Subcutaneous abdominal adipose tissue (tissue), 5 donors: ENCODE data around the gene TTC12.

Source experiments
- H3K27ac ChIP-seq: one replicate; pipeline ENCODE4 v1.7.0; 2013; ENCODE audit warnings: low read depth, mild to moderate bottlenecking, inconsistent platforms, low read length, moderate library complexity
- H3K27me3 ChIP-seq, 5 donors: one replicate each; pipeline ENCODE4 v1.7.0; 2013; ENCODE audit warnings: low read length in 5 of 5, inconsistent platforms in 1 of 5; ENCODE audit not compliant: control insufficient read depth in 5 of 5, insufficient read depth in 4 of 5
- H3K36me3 ChIP-seq, 5 donors: one replicate each; pipeline ENCODE4 v1.7.0; 2013; ENCODE audit warnings: low read length in 5 of 5; ENCODE audit not compliant: control insufficient read depth in 5 of 5, insufficient read depth in 5 of 5
- H3K4me1 ChIP-seq, 5 donors: one replicate each; pipeline ENCODE4 v1.7.0; 2013; ENCODE audit warnings: low read length in 5 of 5, mild to moderate bottlenecking in 3 of 5, moderate library complexity in 1 of 5; ENCODE audit not compliant: control insufficient read depth in 5 of 5, insufficient read depth in 5 of 5
- H3K4me3 ChIP-seq, 5 donors: one replicate each; pipeline ENCODE4 v1.7.0; 2013; ENCODE audit warnings: low read length in 5 of 5, low read depth in 1 of 5
- H3K9ac ChIP-seq, 5 donors: one replicate each; pipeline ENCODE4 v1.7.0; 2013; ENCODE audit warnings: low read length in 5 of 5, mild to moderate bottlenecking in 4 of 5, moderate library complexity in 3 of 5
- H3K9me3 ChIP-seq, 5 donors: one replicate each; pipeline ENCODE4 v1.7.0; 2013; ENCODE audit warnings: low read length in 5 of 5; ENCODE audit not compliant: control insufficient read depth in 5 of 5
- donor health status: healthy.
- donor health status: healthy.
- donor health status: healthy.
- donor health status: healthy.
- donor health status: healthy.

Gene TTC12, protein sequence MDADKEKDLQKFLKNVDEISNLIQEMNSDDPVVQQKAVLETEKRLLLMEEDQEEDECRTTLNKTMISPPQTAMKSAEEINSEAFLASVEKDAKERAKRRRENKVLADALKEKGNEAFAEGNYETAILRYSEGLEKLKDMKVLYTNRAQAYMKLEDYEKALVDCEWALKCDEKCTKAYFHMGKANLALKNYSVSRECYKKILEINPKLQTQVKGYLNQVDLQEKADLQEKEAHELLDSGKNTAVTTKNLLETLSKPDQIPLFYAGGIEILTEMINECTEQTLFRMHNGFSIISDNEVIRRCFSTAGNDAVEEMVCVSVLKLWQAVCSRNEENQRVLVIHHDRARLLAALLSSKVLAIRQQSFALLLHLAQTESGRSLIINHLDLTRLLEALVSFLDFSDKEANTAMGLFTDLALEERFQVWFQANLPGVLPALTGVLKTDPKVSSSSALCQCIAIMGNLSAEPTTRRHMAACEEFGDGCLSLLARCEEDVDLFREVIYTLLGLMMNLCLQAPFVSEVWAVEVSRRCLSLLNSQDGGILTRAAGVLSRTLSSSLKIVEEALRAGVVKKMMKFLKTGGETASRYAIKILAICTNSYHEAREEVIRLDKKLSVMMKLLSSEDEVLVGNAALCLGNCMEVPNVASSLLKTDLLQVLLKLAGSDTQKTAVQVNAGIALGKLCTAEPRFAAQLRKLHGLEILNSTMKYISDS

DNA sequence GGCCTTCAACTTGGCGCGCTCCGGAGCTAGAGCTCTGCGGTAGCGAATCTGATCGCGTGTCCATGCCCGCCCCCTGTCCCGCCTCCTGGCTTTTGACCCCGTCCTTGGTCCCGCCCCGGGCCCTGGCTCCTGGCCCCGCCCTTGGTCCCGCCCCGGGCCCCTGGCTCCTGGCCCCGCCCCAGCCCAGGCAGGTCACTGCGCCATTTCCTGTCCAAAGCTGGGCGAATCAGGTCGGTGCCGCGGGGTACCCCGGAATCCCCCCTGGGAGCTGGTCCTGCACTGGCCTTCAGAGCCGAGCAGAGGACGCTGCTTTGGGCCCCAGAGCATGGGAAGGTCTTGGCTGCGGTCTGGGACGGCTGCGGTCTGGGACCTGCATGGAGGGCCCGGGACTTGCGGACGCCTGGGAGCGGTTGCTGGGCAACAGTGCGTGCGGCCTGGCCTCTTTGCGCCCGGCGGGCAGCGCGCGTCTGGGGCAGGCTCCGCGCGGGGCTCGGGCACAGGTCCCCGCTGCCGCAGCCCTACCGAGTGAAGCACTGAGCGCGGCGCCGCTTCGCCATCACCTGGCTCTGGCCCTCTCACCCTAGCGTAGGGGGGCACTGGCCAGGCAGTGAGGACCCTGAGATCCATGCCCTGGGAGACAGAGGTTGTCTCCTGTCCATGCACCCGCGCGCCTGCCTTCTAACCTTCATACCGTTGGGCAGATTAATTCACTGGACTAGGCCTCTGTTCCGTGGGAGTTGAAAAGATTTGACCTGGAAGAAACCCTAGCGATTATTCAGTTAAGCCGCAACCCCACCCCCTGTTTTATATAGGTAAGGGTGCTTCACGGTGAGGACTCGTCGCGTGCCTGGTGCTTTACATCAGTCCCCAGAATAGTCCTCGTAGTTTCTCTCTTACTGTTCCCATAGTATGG, at the start of gene TTC12:
Gene TTC12 (plus strand): TSS at position 195 of the 913 bp plus-strand sequence. CDS start 1,675 bp downstream, outside the sequence.
- Histone ChIP-seq H3K9me3 (no peaks in the 10 kb centered on the region), H3K9ac (peak within 1 kb of the TSS; percentile 29 to 84 (median 75)), H3K4me1 (peaks cover 0 to 22% (median 16%) of the 10 kb centered on the region in 5 donors), H3K27ac (peak within 1 kb of the TSS; percentile 80), H3K36me3 (peaks cover 0 to 5% (median 3%) of the 10 kb centered on the region in 5 donors), H3K4me3 (peak within 1 kb of the TSS; percentile 73 to 88 (median 84)), H3K27me3 (no peaks in the 10 kb centered on the region)

DNA sequence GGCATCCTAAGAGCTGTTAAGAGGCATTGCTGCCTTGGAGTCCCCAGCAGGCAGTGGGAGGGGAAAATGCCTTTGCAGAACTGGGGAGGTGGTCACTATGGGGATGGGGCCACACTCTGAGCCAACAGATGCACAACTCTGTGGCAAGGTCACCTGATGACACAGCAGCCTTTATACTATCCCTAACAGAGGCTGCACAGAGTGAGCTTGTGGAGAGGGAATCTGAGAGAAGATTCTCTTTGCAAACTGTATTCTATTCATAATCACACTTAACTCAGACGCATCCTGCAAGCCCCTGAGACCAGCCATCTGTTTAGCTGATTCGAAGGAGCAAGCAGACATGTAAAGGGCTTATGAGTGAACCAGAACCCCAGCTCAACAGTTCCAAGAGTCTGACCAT, 49.0 kb upstream of the TTC12 start:
- Histone ChIP-seq H3K27ac (no peak overlapping the region), H3K27me3 (peaks cover 0 to 5% (median 0%) of the 10 kb centered on the region in 5 donors), H3K9me3 (no peaks in the 10 kb centered on the region), H3K4me3 (no peak overlapping the region), H3K9ac (no peak overlapping the region), H3K36me3 (no peaks in the 10 kb centered on the region), H3K4me1 (no peaks in the 10 kb centered on the region)

DNA sequence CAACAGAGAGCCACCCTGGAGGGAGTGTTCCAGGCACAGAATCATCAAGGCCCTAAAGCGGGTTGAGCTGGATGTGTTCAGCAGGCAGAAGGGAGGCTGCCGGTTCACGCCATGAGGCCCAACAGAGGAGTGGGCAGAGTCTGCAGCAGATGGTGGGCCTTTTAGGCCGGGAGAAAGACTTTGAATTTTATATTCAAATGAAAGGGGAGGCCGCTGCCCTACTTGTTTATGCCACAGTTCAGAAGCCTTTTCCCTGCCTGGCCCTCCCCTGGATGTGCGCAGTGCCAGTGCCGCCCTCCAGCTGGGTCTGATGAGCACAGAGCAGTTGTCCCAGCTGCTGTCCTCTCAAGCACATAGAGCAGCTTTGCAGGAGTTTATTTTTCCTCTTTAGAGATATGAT, 46.9 kb upstream of the TTC12 start:
- no peaks in the 10 kb centered on the region for H3K36me3 ChIP-seq
- no peaks in the 10 kb centered on the region for H3K9me3 ChIP-seq
- peaks cover 0 to 5% (median 0%) of the 10 kb centered on the region in 5 donors for H3K27me3 ChIP-seq
- H3K9ac ChIP-seq = no peak overlapping the region
- no peak overlapping the region for H3K27ac ChIP-seq
- H3K4me1 ChIP-seq = no peaks in the 10 kb centered on the region
- no peak overlapping the region for H3K4me3 ChIP-seq

DNA sequence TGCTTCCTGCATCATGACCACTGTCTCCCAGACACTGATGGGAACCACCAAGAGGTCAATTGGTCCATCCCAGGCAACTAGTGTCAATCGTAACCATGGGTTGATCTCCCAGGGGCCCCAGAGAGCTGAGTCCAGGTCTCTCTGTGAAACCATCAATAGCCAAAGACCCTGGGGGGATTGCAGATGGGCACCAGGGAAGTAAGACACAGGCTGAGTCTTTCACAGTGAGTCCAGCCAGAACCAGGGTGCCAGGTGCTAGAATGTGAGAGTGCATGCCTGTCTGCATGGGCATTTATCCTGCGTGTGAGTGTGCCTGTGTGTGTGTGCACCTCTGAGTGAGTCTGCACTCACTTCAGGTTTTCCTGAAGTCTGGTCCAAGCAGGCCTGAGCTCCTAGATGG, 45.3 kb upstream of the TTC12 start:
- Histone ChIP-seq H3K9me3 (no peaks in the 10 kb centered on the region), H3K4me3 (no peak overlapping the region), H3K36me3 (no peaks in the 10 kb centered on the region), H3K27me3 (peaks cover 0 to 5% (median 0%) of the 10 kb centered on the region in 5 donors), H3K9ac (no peak overlapping the region), H3K4me1 (no peaks in the 10 kb centered on the region), H3K27ac (no peak overlapping the region)

DNA sequence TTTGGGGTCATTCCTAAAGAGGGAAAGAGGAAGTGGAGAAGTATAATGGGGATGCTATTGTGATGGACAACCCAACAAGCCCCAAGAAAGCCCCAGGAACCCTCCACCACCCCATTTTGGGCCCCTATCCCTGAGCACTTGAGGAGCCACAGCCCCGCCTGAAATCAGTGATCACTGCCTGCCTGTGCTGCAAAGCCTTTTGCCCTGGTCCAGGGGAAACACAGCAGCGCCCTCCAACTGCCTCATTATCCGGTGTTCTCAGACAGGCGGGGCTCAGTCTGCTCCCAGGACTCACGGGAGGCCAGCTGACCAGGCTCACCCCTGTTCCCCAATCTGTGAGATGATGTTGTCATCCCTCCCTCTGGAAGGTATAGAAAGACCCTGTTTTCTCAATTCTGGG, 44.7 kb upstream of the TTC12 start:
- H3K27ac ChIP-seq = no peak overlapping the region
- no peaks in the 10 kb centered on the region for H3K9me3 ChIP-seq
- H3K4me1 ChIP-seq = no peaks in the 10 kb centered on the region
- no peak overlapping the region for H3K9ac ChIP-seq
- H3K36me3 ChIP-seq = no peaks in the 10 kb centered on the region
- H3K27me3 ChIP-seq = peaks cover 0 to 2% (median 0%) of the 10 kb centered on the region in 5 donors
- no peak overlapping the region for H3K4me3 ChIP-seq

DNA sequence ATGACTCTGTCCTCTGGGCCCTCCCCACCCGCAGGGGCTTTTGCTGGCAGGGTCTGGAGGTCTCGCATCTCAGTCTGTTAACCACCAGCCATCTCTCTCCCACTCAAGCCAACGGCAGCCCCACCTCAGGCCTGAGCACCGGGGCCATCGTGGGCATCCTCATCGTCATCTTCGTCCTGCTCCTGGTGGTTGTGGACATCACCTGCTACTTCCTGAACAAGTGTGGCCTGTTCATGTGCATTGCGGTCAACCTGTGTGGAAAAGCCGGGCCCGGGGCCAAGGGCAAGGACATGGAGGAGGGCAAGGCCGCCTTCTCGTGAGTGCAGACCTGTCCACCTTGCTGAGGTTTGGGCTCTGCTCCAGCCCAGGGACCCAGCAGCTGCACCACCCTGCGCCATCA, 44.3 kb upstream of the TTC12 start:
- Histone ChIP-seq H3K9ac (no peak overlapping the region), H3K36me3 (no peaks in the 10 kb centered on the region), H3K9me3 (no peaks in the 10 kb centered on the region), H3K4me3 (no peak overlapping the region), H3K27me3 (peaks cover 0 to 3% (median 0%) of the 10 kb centered on the region in 5 donors), H3K4me1 (no peaks in the 10 kb centered on the region), H3K27ac (no peak overlapping the region)

DNA sequence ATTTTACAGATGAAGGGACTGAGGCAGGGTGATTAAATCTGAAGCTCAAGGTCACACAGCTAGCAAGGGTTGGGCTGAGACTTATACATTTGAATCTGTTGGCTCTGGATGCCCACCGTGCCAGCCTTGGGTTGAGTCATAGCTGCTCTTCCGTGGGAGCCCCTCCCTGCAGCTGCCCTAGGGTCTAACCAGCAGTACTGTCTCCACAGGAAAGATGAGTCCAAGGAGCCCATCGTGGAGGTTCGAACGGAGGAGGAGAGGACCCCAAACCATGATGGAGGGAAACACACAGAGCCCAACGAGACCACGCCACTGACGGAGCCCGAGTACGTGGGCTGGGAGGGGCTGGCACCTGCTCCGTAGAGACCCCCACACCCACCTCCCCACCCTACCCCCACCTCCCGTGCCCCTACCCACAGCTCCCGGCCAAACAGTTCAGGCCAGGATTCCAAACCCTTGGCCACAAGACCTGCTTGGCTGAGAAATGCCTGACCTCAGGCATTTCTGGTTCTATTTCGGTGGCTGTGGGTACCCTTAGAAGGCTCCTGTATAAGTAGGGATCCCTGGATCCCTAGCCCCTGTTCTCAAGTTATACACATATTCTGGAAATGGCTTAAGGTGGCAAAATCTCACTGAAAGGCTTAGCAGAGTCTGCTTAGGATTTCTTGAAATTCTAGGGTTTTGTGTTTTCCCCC, 42.7 kb upstream of the TTC12 start:
- no peak overlapping the region for H3K9ac ChIP-seq
- no peaks in the 10 kb centered on the region for H3K9me3 ChIP-seq
- H3K36me3 ChIP-seq = no peaks in the 10 kb centered on the region
- peaks cover 0 to 3% (median 0%) of the 10 kb centered on the region in 5 donors for H3K27me3 ChIP-seq
- H3K27ac ChIP-seq = no peak overlapping the region
- no peak overlapping the region for H3K4me3 ChIP-seq
- H3K4me1 ChIP-seq = no peaks in the 10 kb centered on the region

DNA sequence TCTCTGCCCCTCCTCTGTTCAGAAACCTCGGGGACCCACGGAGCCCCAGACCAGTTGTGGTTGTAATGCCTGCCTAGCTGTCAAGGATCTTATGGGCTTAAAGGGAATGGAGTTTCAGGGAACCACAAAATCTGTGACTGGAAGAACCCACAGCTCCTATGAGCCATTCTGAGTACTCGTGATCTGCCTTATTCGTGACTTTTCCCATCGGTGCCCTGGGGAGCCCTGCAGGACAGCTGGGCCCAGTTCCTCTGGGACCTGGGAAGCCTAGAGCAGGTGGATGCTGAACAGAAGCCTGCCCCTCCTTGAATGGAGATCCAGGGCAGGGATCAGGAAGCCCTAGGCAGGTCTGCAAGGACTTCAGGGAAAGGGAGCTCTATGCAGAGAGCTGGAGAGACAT, 42.1 kb upstream of the TTC12 start:
- H3K27me3 ChIP-seq = peaks cover 0 to 3% (median 0%) of the 10 kb centered on the region in 5 donors
- H3K9ac ChIP-seq = no peak overlapping the region
- H3K9me3 ChIP-seq = no peaks in the 10 kb centered on the region
- no peaks in the 10 kb centered on the region for H3K36me3 ChIP-seq
- no peaks in the 10 kb centered on the region for H3K4me1 ChIP-seq
- no peak overlapping the region for H3K27ac ChIP-seq
- no peak overlapping the region for H3K4me3 ChIP-seq

DNA sequence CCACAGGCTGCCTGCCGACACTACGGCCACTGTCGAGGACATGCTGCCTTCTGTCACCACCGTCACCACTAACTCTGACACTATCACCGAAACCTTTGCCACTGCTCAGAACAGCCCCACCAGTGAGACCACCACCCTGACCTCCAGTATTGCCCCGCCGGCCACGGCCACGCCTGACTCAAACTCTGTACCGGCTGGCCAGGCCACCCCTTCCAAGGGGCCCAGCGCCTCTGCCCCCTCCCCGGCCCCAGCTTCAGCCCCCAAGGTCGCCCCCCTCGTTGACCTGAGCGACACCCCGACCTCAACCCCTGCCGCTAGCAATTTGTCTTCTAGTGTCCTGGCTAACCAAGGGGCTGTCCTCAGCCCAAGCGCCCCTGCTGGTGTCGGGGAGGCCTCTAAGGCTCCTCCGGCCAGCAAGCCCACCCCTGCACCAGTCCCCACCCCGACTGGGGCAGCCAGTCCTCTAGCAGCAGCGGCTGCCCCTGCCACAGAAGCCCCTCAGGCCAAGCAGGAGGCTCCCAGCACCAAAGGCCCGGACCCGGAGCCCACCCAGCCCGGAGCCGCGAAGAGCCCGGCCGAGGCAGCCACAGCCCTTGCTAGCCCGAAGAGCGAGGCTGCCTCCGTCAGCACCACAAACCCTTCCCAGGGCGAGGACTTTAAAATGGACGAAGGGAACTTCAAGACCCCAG, 41.3 kb upstream of the TTC12 start:
- H3K9ac ChIP-seq = no peak overlapping the region
- H3K27ac ChIP-seq = no peak overlapping the region
- H3K4me3 ChIP-seq = no peak overlapping the region
- no peaks in the 10 kb centered on the region for H3K4me1 ChIP-seq
- no peaks in the 10 kb centered on the region for H3K9me3 ChIP-seq
- no peaks in the 10 kb centered on the region for H3K36me3 ChIP-seq
- H3K27me3 ChIP-seq = peaks cover 0 to 3% (median 0%) of the 10 kb centered on the region in 5 donors
